ENCODE measurements around the gene RCAN3.
"Not testable (repeated sequence)": the region's sequence is repeated elsewhere in the genome, so short reads cannot be mapped to it uniquely, and the experiment has no call there.

The RCAN3 gene

GRCh38 chr1:24525606-24526005, 23.0 kb downstream of the RCAN3 start:
- FAIRE-seq (no peak), DNase-seq (ENCODE audit: insufficient read length) (no peak)
- TF ChIP-seq POLR2A (IDR thresholded peaks at IDR 0.05; ENCODE audit: low read depth, low read length): no peak
- TF ChIP-seq POLR2AphosphoS5 (IDR thresholded peaks at IDR 0.05; ENCODE audit: low read depth, low read length): no peak
- no peak for TF ChIP-seq TAF1 (IDR thresholded peaks at IDR 0.05; ENCODE audit: borderline replicate concordance, low read depth, low read length)

GRCh38 chr1:24526045-24526444, 23.4 kb downstream of the RCAN3 start:
- FAIRE-seq (no peak), DNase-seq (ENCODE audit: insufficient read length) (no peak)
- no peak for TF ChIP-seq TAF1 (IDR thresholded peaks at IDR 0.05; ENCODE audit: borderline replicate concordance, low read depth, low read length)
- no peak for TF ChIP-seq POLR2A (IDR thresholded peaks at IDR 0.05; ENCODE audit: low read depth, low read length)
- no peak for TF ChIP-seq POLR2AphosphoS5 (IDR thresholded peaks at IDR 0.05; ENCODE audit: low read depth, low read length)

- no peak for FAIRE-seq
- no peak for TF ChIP-seq POLR2AphosphoS5 (IDR thresholded peaks at IDR 0.05; ENCODE audit: low read depth, low read length)
- no peak for TF ChIP-seq TAF1 (IDR thresholded peaks at IDR 0.05; ENCODE audit: borderline replicate concordance, low read depth, low read length)
- TF ChIP-seq POLR2A (IDR thresholded peaks at IDR 0.05; ENCODE audit: low read depth, low read length): no peak
- DNase-seq (ENCODE audit: insufficient read length): no peak
Measured at GRCh38 chr1:24526940-24527542, 24.4 kb downstream of the RCAN3 start.

- FAIRE-seq (no peak), DNase-seq (ENCODE audit: insufficient read length) (no peak)
- TF ChIP-seq TAF1 (IDR thresholded peaks at IDR 0.05; ENCODE audit: borderline replicate concordance, low read depth, low read length) (no peak), POLR2A (IDR thresholded peaks at IDR 0.05; ENCODE audit: low read depth, low read length) (no peak), POLR2AphosphoS5 (IDR thresholded peaks at IDR 0.05; ENCODE audit: low read depth, low read length) (no peak)
Measured at GRCh38 chr1:24528744-24529143, 26.1 kb downstream of the RCAN3 start.

GRCh38 chr1:24529292-24529691, 26.7 kb downstream of the RCAN3 start:
- not testable (repeated sequence) for DNase-seq (ENCODE audit: insufficient read length); FAIRE-seq

- TF ChIP-seq TAF1 (IDR thresholded peaks at IDR 0.05; ENCODE audit: borderline replicate concordance, low read depth, low read length) (no peak), POLR2A (IDR thresholded peaks at IDR 0.05; ENCODE audit: low read depth, low read length) (no peak), POLR2AphosphoS5 (IDR thresholded peaks at IDR 0.05; ENCODE audit: low read depth, low read length) (no peak)
- DNase-seq (ENCODE audit: insufficient read length): no peak
- FAIRE-seq: peak; percentile 86
Measured at GRCh38 chr1:24535021-24535424, 32.4 kb downstream of the RCAN3 start.

GRCh38 chr1:24535778-24536177, 33.1 kb downstream of the RCAN3 start:
- FAIRE-seq (peak; percentile 50), DNase-seq (ENCODE audit: insufficient read length) (no peak)
- TF ChIP-seq POLR2AphosphoS5 (IDR thresholded peaks at IDR 0.05; ENCODE audit: low read depth, low read length) (no peak), TAF1 (IDR thresholded peaks at IDR 0.05; ENCODE audit: borderline replicate concordance, low read depth, low read length) (no peak), POLR2A (IDR thresholded peaks at IDR 0.05; ENCODE audit: low read depth, low read length) (no peak)

GRCh38 chr1:24536391-24536840, 33.8 kb downstream of the RCAN3 start:
- DNase-seq (ENCODE audit: insufficient read length): no peak
- FAIRE-seq: peak; percentile 91
- no peak for TF ChIP-seq POLR2AphosphoS5 (IDR thresholded peaks at IDR 0.05; ENCODE audit: low read depth, low read length)
- TF ChIP-seq POLR2A (IDR thresholded peaks at IDR 0.05; ENCODE audit: low read depth, low read length): no peak
- TF ChIP-seq TAF1 (IDR thresholded peaks at IDR 0.05; ENCODE audit: borderline replicate concordance, low read depth, low read length): no peak

GRCh38 chr1:24540051-24540905, 37.6 kb downstream of the RCAN3 start:
- TF ChIP-seq POLR2A (IDR thresholded peaks at IDR 0.05; ENCODE audit: low read depth, low read length) (no peak), TAF1 (IDR thresholded peaks at IDR 0.05; ENCODE audit: borderline replicate concordance, low read depth, low read length) (no peak), POLR2AphosphoS5 (IDR thresholded peaks at IDR 0.05; ENCODE audit: low read depth, low read length) (no peak)
- DNase-seq (ENCODE audit: insufficient read length): no peak
- no peak for FAIRE-seq

- FAIRE-seq (no peak), DNase-seq (ENCODE audit: insufficient read length) (no peak)
- no peak for TF ChIP-seq TAF1 (IDR thresholded peaks at IDR 0.05; ENCODE audit: borderline replicate concordance, low read depth, low read length)
- TF ChIP-seq POLR2AphosphoS5 (IDR thresholded peaks at IDR 0.05; ENCODE audit: low read depth, low read length): no peak
- TF ChIP-seq POLR2A (IDR thresholded peaks at IDR 0.05; ENCODE audit: low read depth, low read length): no peak
Measured at GRCh38 chr1:24540906-24541710, 38.5 kb downstream of the RCAN3 start.

- DNase-seq (ENCODE audit: insufficient read length) (no peak), FAIRE-seq (no peak)
- no peak for TF ChIP-seq POLR2AphosphoS5 (IDR thresholded peaks at IDR 0.05; ENCODE audit: low read depth, low read length)
- no peak for TF ChIP-seq TAF1 (IDR thresholded peaks at IDR 0.05; ENCODE audit: borderline replicate concordance, low read depth, low read length)
- no peak for TF ChIP-seq POLR2A (IDR thresholded peaks at IDR 0.05; ENCODE audit: low read depth, low read length)
Measured at GRCh38 chr1:24541711-24542346, 39.2 kb downstream of the RCAN3 start.

All from GM12892 (cell line).